T-cell (primary cell): ENCODE measurements around the gene CPB2. TPM values are rescaled to one million over a fixed set of nuclear protein-coding genes. Genes with fewer than 3 reads are reported as not detected.

ENCODE experiments used
- ATAC-seq, 4 experiments: fragments of 200-7000 bp in 3 of 4; fragments of 150-1000 bp in 1 of 4; cut with Tn5 transposase; replicated peaks in 1 of 4; 1 replicate in 3 of 4; 2 replicates in 1 of 4; pipeline ENCODE4 v1.10.0; 2021; ENCODE audit warnings: moderate library complexity in 3 of 4, mild to moderate bottlenecking in 2 of 4, moderate number of reproducible peaks in 1 of 4
- CTCF ChIA-PET, 2 donors: fragments of 300-600 bp; sonication (Branson Sonifier 250); formaldehyde crosslinking; loops; one replicate each; lab custom pipeline; 2022; ENCODE audit warnings: antibody characterized with exemption in 2 of 2; lab: Charles Lee
- POLR2A ChIA-PET, 2 donors: fragments of 300-600 bp; sonication (Branson Sonifier 250); formaldehyde crosslinking; loops; one replicate each; lab custom pipeline; 2022; ENCODE audit warnings: antibody characterized with exemption in 2 of 2; lab: Charles Lee
- DNase-seq, 35 experiments: peaks; one replicate each; pipeline versions ENCODE4 v3.0.0 to v3.0.0-alpha.2; 2013 to 2023
- H3K27ac ChIP-seq: one replicate; pipeline ENCODE4 v1.5.1; 2013; ENCODE audit warnings: low read length
- H3K27me3 ChIP-seq, 2 experiments: replicated peaks in 1 of 2; 1 replicate in 1 of 2; 2 replicates in 1 of 2; pipeline versions ENCODE4 v1.6.1 to v1.7.0; 2013; ENCODE audit warnings: low read length in 1 of 2, mixed read lengths in 1 of 2; ENCODE audit not compliant: control insufficient read depth in 2 of 2, insufficient read depth in 2 of 2; ENCODE audit errors: extremely low read depth in 1 of 2
- H3K36me3 ChIP-seq, 2 donors: 1 replicate in 1 of 2; 2 replicates in 1 of 2; pipeline versions ENCODE4 v1.6.1 to v1.7.0; 2013; ENCODE audit warnings: low read length in 1 of 2; ENCODE audit not compliant: control insufficient read depth in 2 of 2, insufficient read depth in 1 of 2; ENCODE audit errors: extremely low read depth in 1 of 2
- H3K4me1 ChIP-seq, 2 experiments: 1 replicate in 1 of 2; 2 replicates in 1 of 2; pipeline versions ENCODE4 v1.6.1 to v1.7.0; 2013; ENCODE audit warnings: low read length in 2 of 2, mixed read lengths in 1 of 2; ENCODE audit not compliant: insufficient read depth in 2 of 2, control insufficient read depth in 1 of 2; ENCODE audit errors: extremely low read depth in 1 of 2
- H3K4me3 ChIP-seq, 2 donors: 1 replicate in 1 of 2; 2 replicates in 1 of 2; pipeline versions ENCODE4 v1.5.1 to v1.7.0; 2013; ENCODE audit warnings: mild to moderate bottlenecking in 2 of 2, low read length in 1 of 2, moderate library complexity in 1 of 2; ENCODE audit not compliant: control insufficient read depth in 1 of 2; ENCODE audit errors: extremely low read depth in 1 of 2
- H3K9me3 ChIP-seq: 2 replicates; pipeline ENCODE4 v1.7.0; 2013
- H3K27ac Mint-ChIP-seq, 2 donors: one replicate each; pipeline ENCODE4 v1.8.0; 2020 to 2021; ENCODE audit warnings: mild to moderate bottlenecking in 2 of 2, mixed read lengths in 2 of 2
- H3K27me3 Mint-ChIP-seq, 2 donors: one replicate each; pipeline ENCODE4 v1.8.0; 2021 to 2022; ENCODE audit warnings: mixed read lengths in 2 of 2
- H3K36me3 Mint-ChIP-seq: one replicate; pipeline ENCODE4 v1.8.0; 2021; ENCODE audit warnings: mixed read lengths
- H3K4me1 Mint-ChIP-seq, 3 donors: one replicate each; pipeline ENCODE4 v1.8.0; 2020 to 2022; ENCODE audit warnings: mixed read lengths in 3 of 3, mild to moderate bottlenecking in 1 of 3
- H3K4me3 Mint-ChIP-seq, 3 donors: one replicate each; pipeline ENCODE4 v1.8.0; 2020 to 2022; ENCODE audit warnings: mild to moderate bottlenecking in 3 of 3, mixed read lengths in 3 of 3, moderate library complexity in 3 of 3
- H3K9me3 Mint-ChIP-seq, 3 donors: one replicate each; pipeline ENCODE4 v1.8.0; 2020 to 2022; ENCODE audit warnings: mixed read lengths in 3 of 3
- WGBS: methylation state at CpG from one replicate; pipeline ENCODE4 v1.1.5; 2013; ENCODE audit warnings: missing lambda C conversion rate; ENCODE audit not compliant: insufficient coverage; 5-methylcytosine and 5-hydroxymethylcytosine counted together
- total RNA-seq, 35 experiments: library from RNA in 6 of 35; stranded (reverse) in 6 of 35; fragments of 120-200 nt in 1 of 35; gene quantifications; one replicate each; pipeline versions ENCODE4 v1.2.1 to v1.2.4 and lab custom pipeline; 2013 to 2026

CPB2 gene
- total RNA-seq, 5 donors from 2014 or later (not counting 1 experiment from before 2014, with no cell fraction given) = 0.13 to 0.29 (median 0.28) TPM; not detected in 2

- POLR2A ChIA-PET = interaction anchor here (0.5 to 0.7 kb wide), 4 partner anchors 14 to 678 kb away, joined by 3 read pairs; no protein-coding TSS in a partner anchor
- Histone ChIP-seq H3K27ac (no peak overlapping the region), H3K9me3 (no peaks in the 10 kb centered on the region), H3K4me3 (no peak overlapping the region), H3K36me3 (no peaks in the 10 kb centered on the region), H3K4me1 (peaks cover 5 to 8% of the 10 kb centered on the region in 2 experiments), H3K27me3 (no peaks in the 10 kb centered on the region)
- peaks cover 3 to 17% of the 10 kb centered on the region in 2 donors for H3K27me3 Mint-ChIP-seq
- no peak overlapping the region for H3K4me3 Mint-ChIP-seq
- no peaks in the 10 kb centered on the region for H3K36me3 Mint-ChIP-seq
- CTCF ChIA-PET = interaction anchor here in 1 of 2 donors (1.2 kb wide), 1 partner anchor 428 kb away, joined by 3 read pairs; no protein-coding TSS in a partner anchor
- WGBS = no CpG with 5 or more reads among the region's 5 CpGs
- DNase-seq (no peak), ATAC-seq (no peak)
- no peaks in the 10 kb centered on the region for H3K9me3 Mint-ChIP-seq
- peaks cover 11 to 13% (median 12%) of the 10 kb centered on the region in 3 donors for H3K4me1 Mint-ChIP-seq
- H3K27ac Mint-ChIP-seq = no peak overlapping the region
These were observed 47.4 kb downstream of the CPB2 start for GRCh38 chr13:46057256-46058015.

GRCh38 chr13:46053162-46054012 lies 51.4 kb downstream of the CPB2 start:
- peaks cover 10 to 20% of the 10 kb centered on the region in 2 experiments for H3K4me1 ChIP-seq
- ChIA-PET CTCF (interaction anchor here in 1 of 2 donors (0.5 to 1.0 kb wide), 3 partner anchors 10 to 636 kb away, joined by 3 to 4 read pairs (median 3); no protein-coding TSS in a partner anchor), POLR2A (interaction anchor here (0.6 to 1.2 kb wide), 2 partner anchors 71 to 491 kb away, joined by 3 to 4 read pairs; no protein-coding TSS in a partner anchor)
- H3K9me3 Mint-ChIP-seq = no peaks in the 10 kb centered on the region
- DNase-seq (peak in 1 of 35 experiments; percentile 7), ATAC-seq (no peak)
- H3K27me3 ChIP-seq = no peaks in the 10 kb centered on the region
- H3K4me3 ChIP-seq = peak overlapping the region; percentile 81 to 96
- H3K27ac ChIP-seq = peak overlapping the region; percentile 99
- peaks cover 37 to 44% (median 37%) of the 10 kb centered on the region in 3 donors for H3K4me1 Mint-ChIP-seq
- 4% methylated on average over 5 of the region's 18 CpGs for WGBS
- no peaks in the 10 kb centered on the region for H3K36me3 ChIP-seq
- no peaks in the 10 kb centered on the region for H3K36me3 Mint-ChIP-seq
- H3K4me3 Mint-ChIP-seq = peak overlapping the region; percentile 93 to 95 (median 94)
- H3K27me3 Mint-ChIP-seq = peaks cover 3 to 17% of the 10 kb centered on the region in 2 donors
- H3K9me3 ChIP-seq = no peaks in the 10 kb centered on the region
- peak overlapping the region; percentile 96 for H3K27ac Mint-ChIP-seq

- H3K36me3 Mint-ChIP-seq = peaks cover 4% of the 10 kb centered on the region
- H3K27me3 Mint-ChIP-seq = peaks cover 3 to 17% of the 10 kb centered on the region in 2 donors
- Histone ChIP-seq H3K27ac (peak within 1 kb of the TSS; percentile 99), H3K36me3 (no peaks in the 10 kb centered on the region), H3K9me3 (no peaks in the 10 kb centered on the region), H3K4me3 (peak within 1 kb of the TSS; percentile 81 to 96), H3K4me1 (peaks cover 10 to 20% of the 10 kb centered on the region in 2 experiments), H3K27me3 (no peaks in the 10 kb centered on the region)
- peak within 1 kb of the TSS; percentile 96 for H3K27ac Mint-ChIP-seq
- peak within 1 kb of the TSS; percentile 93 to 95 (median 94) for H3K4me3 Mint-ChIP-seq
- WGBS = 0% methylated on average over 45 of the region's 57 CpGs
- ChIA-PET POLR2A (interaction anchor here (0.5 to 1.2 kb wide), 8 partner anchors 9 to 1134 kb away, joined by 3 to 7 read pairs (median 4); no protein-coding TSS in a partner anchor), CTCF (interaction anchor here (0.5 to 1.8 kb wide), 8 partner anchors 12 to 743 kb away, joined by 3 to 8 read pairs (median 4); no protein-coding TSS in a partner anchor)
- peaks cover 42 to 53% (median 42%) of the 10 kb centered on the region in 3 donors for H3K4me1 Mint-ChIP-seq
- ATAC-seq (peak; percentile 99 to 100 (median 100)), DNase-seq (peak; percentile 79 to 96 (median 92))
- H3K9me3 Mint-ChIP-seq = no peaks in the 10 kb centered on the region
These were observed 52.3 kb downstream of the CPB2 start, which contains the start of gene ZC3H13 for GRCh38 chr13:46052319-46053161. Gene ZC3H13 (minus strand): TSS chr13:46052746. CDS start chr13:46045507, 7,239 bp downstream.

- peaks cover 45 to 59% (median 46%) of the 10 kb centered on the region in 3 donors for H3K4me1 Mint-ChIP-seq
These were observed 52.9 kb downstream of the CPB2 start for GRCh38 chr13:46051968-46052318.

GRCh38 chr13:46050771-46051170 lies 54.1 kb downstream of the CPB2 start:
- Mint-ChIP-seq H3K27me3 (peaks cover 3 to 10% of the 10 kb centered on the region in 2 donors), H3K36me3 (peaks cover 4% of the 10 kb centered on the region), H3K4me3 (peak overlapping the region; percentile 21 to 46 (median 36)), H3K27ac (no peak overlapping the region), H3K9me3 (no peaks in the 10 kb centered on the region), H3K4me1 (peaks cover 49 to 64% (median 51%) of the 10 kb centered on the region in 3 donors)
- ChIA-PET POLR2A (interaction anchor here in 1 of 2 donors (0.9 kb wide), 1 partner anchor 10 kb away, joined by 3 read pairs; no protein-coding TSS in a partner anchor), CTCF (interaction anchor here in 1 of 2 donors (0.7 to 1.0 kb wide), 2 partner anchors 76 to 706 kb away, joined by 3 read pairs; no protein-coding TSS in a partner anchor)
- no peaks in the 10 kb centered on the region for H3K9me3 ChIP-seq
- H3K4me3 ChIP-seq = no peak overlapping the region
- ATAC-seq (no peak), DNase-seq (no peak)
- H3K27ac ChIP-seq = no peak overlapping the region
- peaks cover 10 to 20% of the 10 kb centered on the region in 2 experiments for H3K4me1 ChIP-seq
- H3K27me3 ChIP-seq = no peaks in the 10 kb centered on the region
- H3K36me3 ChIP-seq = no peaks in the 10 kb centered on the region

More at GRCh38 chr13:46051968-46052318, 52.9 kb downstream of the CPB2 start:
- peaks cover 4% of the 10 kb centered on the region for H3K36me3 Mint-ChIP-seq
- H3K9me3 Mint-ChIP-seq = no peaks in the 10 kb centered on the region
- no peaks in the 10 kb centered on the region for H3K27me3 ChIP-seq
- peaks cover 10 to 20% of the 10 kb centered on the region in 2 experiments for H3K4me1 ChIP-seq
- H3K9me3 ChIP-seq = no peaks in the 10 kb centered on the region
- ChIA-PET CTCF (interaction anchor here (0.6 to 1.8 kb wide), 7 partner anchors 12 to 742 kb away, joined by 3 to 8 read pairs (median 4); no protein-coding TSS in a partner anchor), POLR2A (interaction anchor here (0.5 to 1.2 kb wide), 8 partner anchors 9 to 1134 kb away, joined by 3 to 7 read pairs (median 4); no protein-coding TSS in a partner anchor)
- peaks cover 3 to 17% of the 10 kb centered on the region in 2 donors for H3K27me3 Mint-ChIP-seq
- DNase-seq = peak in 1 of 35 experiments; percentile 26
- peak overlapping the region; percentile 99 for H3K27ac ChIP-seq
- peak overlapping the region; percentile 93 to 95 (median 94) for H3K4me3 Mint-ChIP-seq
- ATAC-seq = peak; percentile 6 to 31 (median 21)
- WGBS = 0% methylated on average over 1 of the region's 7 CpGs
- peak overlapping the region; percentile 96 for H3K27ac Mint-ChIP-seq
- no peaks in the 10 kb centered on the region for H3K36me3 ChIP-seq
- peak overlapping the region; percentile 81 to 96 for H3K4me3 ChIP-seq
